ENCODE measurements around the gene SAMD8.
"Not testable (repeated sequence)": the region's sequence is repeated elsewhere in the genome, so short reads cannot be mapped to it uniquely, and the experiment has no call there.

SAMD8 gene

DNA sequence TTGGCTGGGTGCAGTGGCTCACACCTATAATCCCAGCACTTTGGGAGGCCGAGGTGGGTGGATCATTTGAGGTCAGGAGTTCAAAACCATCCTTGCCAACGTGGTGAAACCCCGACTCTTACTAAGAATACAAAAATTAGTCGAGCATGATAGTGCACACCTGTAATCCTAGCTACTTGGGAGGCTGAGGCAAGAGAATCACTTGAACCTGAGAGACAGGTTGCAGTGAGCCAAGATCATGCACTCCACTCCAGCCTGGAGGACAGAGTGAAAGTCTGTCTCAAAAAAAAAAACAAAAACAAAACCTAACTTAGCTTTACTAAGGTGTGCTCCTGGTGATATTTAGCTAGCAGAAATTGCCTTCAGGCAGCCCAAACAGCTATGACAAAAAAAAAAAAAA, 74.9 kb downstream of the SAMD8 start:
- Histone ChIP-seq H3K4me3 (ENCODE audit: low read length) (no peak overlapping the region), H3K9me3 (ENCODE audit: low read length) (no peaks in the 10 kb centered on the region), H3K36me3 (ENCODE audit: insufficient read depth, low read length) (no peaks in the 10 kb centered on the region), H3K4me1 (ENCODE audit: insufficient read depth, low read length) (no peaks in the 10 kb centered on the region), H2AFZ (ENCODE audit: low read depth, low read length) (no peak overlapping the region), H3K27me3 (ENCODE audit: insufficient read depth, low read length) (no peaks in the 10 kb centered on the region)

DNA sequence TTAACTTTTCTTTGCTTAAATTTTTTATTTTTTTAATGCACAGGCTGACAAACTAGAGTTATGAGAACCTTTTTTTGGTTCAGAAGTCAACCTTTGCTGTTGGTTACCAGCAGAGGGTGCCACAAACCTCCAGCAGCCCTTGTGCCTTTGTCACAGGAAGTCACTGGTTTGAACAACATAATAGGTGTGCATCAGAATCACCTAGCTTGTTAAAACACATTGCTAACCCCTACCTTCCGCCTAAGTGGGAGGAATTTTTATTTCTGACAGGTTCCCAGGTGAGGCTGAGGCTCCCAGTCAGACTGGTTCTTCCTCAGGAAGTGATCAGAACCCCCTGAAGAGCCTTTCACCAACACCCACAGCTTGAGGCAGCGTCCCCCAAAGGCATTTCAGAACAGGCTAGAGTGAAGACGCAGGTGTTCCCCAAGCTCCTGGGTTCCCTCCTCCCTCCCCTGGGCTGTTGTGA, 76.5 kb downstream of the SAMD8 start:
- Histone ChIP-seq H3K4me1 (ENCODE audit: insufficient read depth, low read length) (no peaks in the 10 kb centered on the region), H3K9me3 (ENCODE audit: low read length) (no peaks in the 10 kb centered on the region), H2AFZ (ENCODE audit: low read depth, low read length) (no peak overlapping the region), H3K36me3 (ENCODE audit: insufficient read depth, low read length) (no peaks in the 10 kb centered on the region), H3K27me3 (ENCODE audit: insufficient read depth, low read length) (no peaks in the 10 kb centered on the region), H3K4me3 (ENCODE audit: low read length) (no peak overlapping the region)

DNA sequence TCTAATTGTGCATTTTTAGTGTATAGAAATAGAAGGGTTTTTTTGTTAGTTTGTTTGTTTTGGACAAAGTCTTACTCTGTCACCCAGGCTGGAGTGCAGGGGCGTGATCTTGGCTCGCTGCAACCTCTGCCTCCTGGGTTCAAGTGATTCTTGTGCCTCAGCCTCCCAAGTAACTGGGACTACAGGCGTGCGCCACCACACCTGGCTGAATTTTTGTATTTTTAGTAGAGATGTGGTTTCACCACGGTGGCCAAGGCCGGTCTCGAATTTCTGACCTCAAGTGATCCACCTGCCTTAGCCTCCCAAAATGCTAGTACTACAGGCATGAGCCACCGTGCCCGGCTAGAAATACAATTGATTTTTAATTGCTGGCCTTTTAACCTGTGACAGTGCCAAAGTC, 77.1 kb downstream of the SAMD8 start:
- not testable (repeated sequence) for H2AFZ ChIP-seq (ENCODE audit: low read depth, low read length); H3K4me3 ChIP-seq (ENCODE audit: low read length); H3K27me3 ChIP-seq (ENCODE audit: insufficient read depth, low read length); H3K9me3 ChIP-seq (ENCODE audit: low read length); H3K4me1 ChIP-seq (ENCODE audit: insufficient read depth, low read length); H3K36me3 ChIP-seq (ENCODE audit: insufficient read depth, low read length)

DNA sequence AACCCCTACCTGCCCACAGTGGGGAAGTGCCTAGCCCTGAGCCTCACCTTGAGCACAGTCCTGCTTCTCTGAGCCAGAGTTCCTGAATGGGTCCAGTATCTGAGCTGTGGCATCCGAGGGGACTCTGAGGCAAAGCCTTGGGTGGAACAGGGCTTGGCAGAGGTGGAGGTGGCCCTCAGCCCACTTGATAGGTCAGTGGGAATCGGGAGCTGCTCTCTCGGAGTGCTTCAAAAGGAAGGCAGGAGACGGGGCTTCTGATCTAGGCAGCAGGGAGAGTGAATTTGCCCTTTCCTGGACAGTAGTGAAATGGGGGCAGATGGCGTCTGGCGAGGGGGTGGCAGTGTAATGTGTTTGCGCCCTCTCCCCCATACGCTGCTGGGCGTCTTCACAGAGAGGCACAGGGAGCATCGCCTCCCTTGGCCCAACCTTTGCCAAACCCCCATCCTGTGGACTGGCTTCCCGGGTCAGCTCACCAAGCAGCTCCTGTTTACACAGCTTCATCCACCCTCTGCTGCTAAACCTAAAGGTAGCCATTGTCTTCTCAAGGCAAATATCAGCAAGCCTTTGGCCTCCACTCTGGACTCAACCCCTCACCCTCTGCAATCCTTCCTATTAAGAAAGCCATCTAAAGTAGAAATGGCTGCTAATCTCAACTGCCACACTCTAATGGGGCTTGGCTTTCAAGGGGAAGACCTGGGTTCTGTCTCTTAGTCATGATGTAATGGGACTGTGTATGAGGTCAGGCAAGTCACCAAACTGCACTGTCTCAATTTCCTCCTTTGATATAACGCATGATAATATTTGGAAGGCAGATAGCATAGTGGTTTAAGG, 78.0 kb downstream of the SAMD8 start:
- no peaks in the 10 kb centered on the region for H3K36me3 ChIP-seq (ENCODE audit: insufficient read depth, low read length)
- no peak overlapping the region for H3K4me3 ChIP-seq (ENCODE audit: low read length)
- H3K9me3 ChIP-seq (ENCODE audit: low read length): no peaks in the 10 kb centered on the region

DNA sequence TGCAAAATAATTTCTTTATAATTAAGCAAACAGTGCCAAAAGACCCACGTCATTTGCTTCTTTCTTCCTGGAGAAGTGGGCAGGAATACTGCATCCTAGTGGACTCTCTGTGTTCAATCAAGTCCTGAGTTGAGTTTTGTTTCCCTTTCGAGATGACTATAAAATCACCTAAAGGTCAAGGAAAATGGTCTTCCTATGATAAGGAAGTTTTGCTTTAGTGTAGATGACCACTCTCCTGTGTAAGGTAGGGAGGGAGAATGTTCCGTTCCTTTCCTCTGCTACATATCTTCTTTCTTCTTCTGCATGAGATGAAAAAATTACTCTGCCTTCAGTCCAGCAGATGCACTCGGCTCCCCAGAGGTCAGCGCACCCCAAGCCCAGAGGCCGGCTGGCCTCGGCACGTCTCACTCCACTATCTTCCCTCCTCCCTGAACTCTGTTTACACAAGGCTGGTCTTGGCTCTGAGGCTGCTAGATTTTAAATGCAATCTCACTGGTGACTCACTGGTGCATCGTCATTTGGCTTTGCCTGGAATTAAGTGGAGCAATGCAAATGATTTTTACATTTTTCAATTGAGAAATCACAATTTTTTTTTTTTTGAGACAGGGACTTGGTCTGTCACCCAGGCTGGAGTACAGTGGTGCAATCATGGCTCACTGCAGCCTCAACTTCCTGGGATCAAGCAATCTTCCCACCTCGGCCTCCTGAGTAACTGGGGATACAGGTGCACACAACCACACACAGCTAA, 80.5 kb downstream of the SAMD8 start:
- Histone ChIP-seq H2AFZ (ENCODE audit: low read depth, low read length) (no peak overlapping the region), H3K36me3 (ENCODE audit: insufficient read depth, low read length) (no peaks in the 10 kb centered on the region), H3K9me3 (ENCODE audit: low read length) (no peaks in the 10 kb centered on the region), H3K4me1 (ENCODE audit: insufficient read depth, low read length) (no peaks in the 10 kb centered on the region), H3K27me3 (ENCODE audit: insufficient read depth, low read length) (no peaks in the 10 kb centered on the region), H3K4me3 (ENCODE audit: low read length) (no peak overlapping the region)

More for the DNA sequence above, 78.0 kb downstream of the SAMD8 start:
- H3K27me3 ChIP-seq (ENCODE audit: insufficient read depth, low read length): no peaks in the 10 kb centered on the region
- H2AFZ ChIP-seq (ENCODE audit: low read depth, low read length): no peak overlapping the region
- H3K4me1 ChIP-seq (ENCODE audit: insufficient read depth, low read length): no peaks in the 10 kb centered on the region

DNA sequence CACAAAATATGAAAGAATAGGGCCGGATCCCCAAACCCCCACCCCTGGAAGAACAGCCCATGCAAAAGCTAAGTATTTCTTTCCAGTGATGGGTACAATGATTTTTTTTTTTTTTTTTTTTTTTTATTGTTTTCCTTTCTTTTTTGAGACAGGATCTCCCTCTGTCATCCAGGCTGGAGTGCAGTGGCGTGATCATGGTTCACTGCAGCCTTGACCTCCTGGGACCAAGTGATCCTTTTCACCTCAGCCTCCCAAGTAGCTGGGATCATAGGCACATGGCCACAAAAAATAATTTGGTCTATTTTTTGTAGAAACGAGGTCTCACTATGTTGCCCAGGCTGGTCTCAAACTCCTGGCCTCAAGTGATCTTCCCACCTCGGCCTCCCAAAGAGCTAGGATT, 83.2 kb downstream of the SAMD8 start:
- not testable (repeated sequence) for H3K36me3 ChIP-seq (ENCODE audit: insufficient read depth, low read length); H3K4me3 ChIP-seq (ENCODE audit: low read length); H3K9me3 ChIP-seq (ENCODE audit: low read length); H2AFZ ChIP-seq (ENCODE audit: low read depth, low read length); H3K27me3 ChIP-seq (ENCODE audit: insufficient read depth, low read length); H3K4me1 ChIP-seq (ENCODE audit: insufficient read depth, low read length)

DNA sequence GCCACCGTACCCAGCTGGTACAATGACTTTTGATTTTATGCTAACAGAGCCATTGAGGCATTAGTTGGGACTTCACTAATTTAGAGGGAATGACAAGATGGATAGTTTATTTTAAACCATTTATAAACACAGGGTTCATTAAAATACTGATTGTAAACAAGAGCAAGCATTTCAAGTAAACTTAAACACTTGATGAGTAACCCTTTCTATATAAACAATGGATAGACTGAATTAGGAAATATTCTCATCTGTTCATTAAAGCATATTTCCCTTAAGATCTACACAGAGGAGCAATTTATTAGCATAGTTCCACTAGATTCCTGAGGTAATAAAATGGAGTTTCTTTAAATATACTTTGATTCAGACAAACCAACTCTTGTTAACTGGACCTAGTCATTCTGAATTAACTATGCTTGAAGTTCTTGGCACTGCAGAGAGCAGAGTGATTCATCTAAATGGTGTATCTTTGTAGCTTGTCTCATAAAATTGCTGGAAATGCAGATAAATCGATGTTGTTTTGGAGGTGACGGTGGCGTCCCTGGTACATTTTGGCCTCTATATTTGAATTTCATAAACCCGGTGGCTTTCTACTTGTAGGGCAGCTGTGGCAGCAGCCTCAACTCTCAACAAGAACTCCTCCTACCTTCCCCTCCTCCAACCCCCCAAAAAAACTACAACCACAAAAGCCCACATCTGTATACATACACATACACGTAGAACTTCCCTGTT, 83.7 kb downstream of the SAMD8 start:
- Histone ChIP-seq H3K36me3 (ENCODE audit: insufficient read depth, low read length) (no peaks in the 10 kb centered on the region), H3K9me3 (ENCODE audit: low read length) (no peaks in the 10 kb centered on the region)

DNA sequence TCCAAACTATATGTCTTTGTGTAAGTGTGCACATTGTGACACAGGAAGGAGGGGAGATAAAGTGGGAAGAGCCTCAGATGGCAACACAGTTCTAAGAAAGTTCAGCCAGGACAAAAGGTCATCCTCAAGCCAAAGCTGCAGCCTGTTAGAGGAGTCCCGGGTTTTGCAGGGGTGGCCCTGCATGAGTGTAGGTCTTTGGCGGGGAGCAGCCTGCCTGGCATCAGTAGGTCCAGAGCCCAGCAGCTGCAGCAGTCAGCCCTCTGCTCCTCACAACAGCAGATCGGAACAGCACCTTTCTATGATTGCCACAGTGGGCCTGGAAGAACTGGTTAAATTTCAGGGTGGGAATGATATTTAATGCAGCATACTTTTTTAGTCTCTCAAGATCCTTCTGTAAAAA, 85.6 kb downstream of the SAMD8 start:
- H3K27me3 ChIP-seq (ENCODE audit: insufficient read depth, low read length): no peaks in the 10 kb centered on the region
- H2AFZ ChIP-seq (ENCODE audit: low read depth, low read length): no peak overlapping the region
- H3K4me3 ChIP-seq (ENCODE audit: low read length): no peak overlapping the region
- no peaks in the 10 kb centered on the region for H3K4me1 ChIP-seq (ENCODE audit: insufficient read depth, low read length)
- H3K36me3 ChIP-seq (ENCODE audit: insufficient read depth, low read length): no peaks in the 10 kb centered on the region
- no peaks in the 10 kb centered on the region for H3K9me3 ChIP-seq (ENCODE audit: low read length)

More for the DNA sequence above, 83.7 kb downstream of the SAMD8 start:
- Histone ChIP-seq H3K4me3 (ENCODE audit: low read length) (no peak overlapping the region), H2AFZ (ENCODE audit: low read depth, low read length) (no peak overlapping the region), H3K27me3 (ENCODE audit: insufficient read depth, low read length) (no peaks in the 10 kb centered on the region), H3K4me1 (ENCODE audit: insufficient read depth, low read length) (no peaks in the 10 kb centered on the region)

DNA sequence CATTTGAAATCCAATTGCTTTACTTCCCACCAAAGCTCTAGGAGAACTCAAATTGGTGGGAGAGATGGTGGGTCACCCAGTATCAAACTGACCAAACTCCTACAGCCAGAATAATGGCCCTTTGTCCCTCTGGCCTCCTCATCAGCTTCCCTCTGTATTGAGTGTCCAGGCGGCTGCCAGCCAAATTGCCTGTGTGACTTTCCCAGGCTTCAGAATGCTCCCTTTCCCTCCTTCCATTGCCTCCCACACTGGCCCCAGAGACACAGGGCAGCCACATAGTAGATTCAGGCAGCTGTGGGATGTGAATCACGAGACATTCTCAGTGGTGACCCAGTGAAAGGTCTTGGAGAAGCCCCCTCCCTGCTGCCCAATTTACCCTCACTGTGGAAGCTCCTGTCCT, 86.5 kb downstream of the SAMD8 start:
- H3K4me3 ChIP-seq (ENCODE audit: low read length): no peak overlapping the region
- H3K27me3 ChIP-seq (ENCODE audit: insufficient read depth, low read length): no peaks in the 10 kb centered on the region
- no peaks in the 10 kb centered on the region for H3K9me3 ChIP-seq (ENCODE audit: low read length)
- H2AFZ ChIP-seq (ENCODE audit: low read depth, low read length): no peak overlapping the region
- H3K36me3 ChIP-seq (ENCODE audit: insufficient read depth, low read length): no peaks in the 10 kb centered on the region
- H3K4me1 ChIP-seq (ENCODE audit: insufficient read depth, low read length): no peaks in the 10 kb centered on the region

DNA sequence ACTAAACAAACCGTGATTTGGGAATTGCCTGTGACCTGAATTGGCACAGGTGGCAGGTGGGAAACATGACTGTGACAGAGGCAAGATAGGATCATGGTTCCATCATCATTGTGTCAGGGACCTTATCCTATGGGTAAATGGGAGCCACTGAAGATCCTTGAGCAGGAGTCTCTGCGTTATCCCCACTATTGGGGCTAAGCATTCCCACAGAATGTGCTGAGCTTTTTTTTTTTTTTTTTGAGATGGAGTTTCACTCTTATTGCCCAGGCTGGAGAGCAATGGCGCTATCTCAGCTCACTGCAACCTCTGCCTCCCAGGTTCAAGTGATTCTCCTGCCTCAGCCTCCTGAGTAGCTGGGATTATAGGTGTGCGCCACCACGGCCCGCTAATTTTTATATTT, 88.5 kb downstream of the SAMD8 start:
- H3K4me3 ChIP-seq (ENCODE audit: low read length); H3K4me1 ChIP-seq (ENCODE audit: insufficient read depth, low read length); H3K36me3 ChIP-seq (ENCODE audit: insufficient read depth, low read length); H3K9me3 ChIP-seq (ENCODE audit: low read length); H2AFZ ChIP-seq (ENCODE audit: low read depth, low read length); H3K27me3 ChIP-seq (ENCODE audit: insufficient read depth, low read length): not testable (repeated sequence)

DNA sequence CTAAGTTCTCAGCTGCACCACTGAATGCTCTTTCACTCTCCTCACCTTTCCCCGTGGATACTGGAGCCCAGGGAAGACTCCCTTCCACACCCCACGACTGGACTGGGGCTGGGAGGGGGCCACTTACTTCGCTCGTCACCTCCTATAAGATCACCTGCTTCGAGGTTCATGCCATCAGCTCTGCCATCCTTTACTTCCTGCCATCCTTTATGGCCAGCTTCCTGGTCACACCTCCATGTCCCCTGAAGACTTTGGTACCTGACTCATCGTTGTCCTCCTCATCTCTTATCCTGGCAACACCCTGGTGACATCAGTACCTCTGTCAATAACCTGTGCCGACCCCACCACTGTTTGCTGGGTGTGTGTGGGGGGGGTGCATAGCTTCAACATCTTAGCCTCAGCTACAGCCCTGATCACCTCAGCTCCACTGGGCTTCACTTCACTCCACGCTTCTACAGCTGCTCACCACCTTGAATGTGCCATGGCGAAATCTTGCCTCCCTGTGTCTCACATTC, 90.4 kb downstream of the SAMD8 start:
- H2AFZ ChIP-seq (ENCODE audit: low read depth, low read length): no peak overlapping the region

DNA sequence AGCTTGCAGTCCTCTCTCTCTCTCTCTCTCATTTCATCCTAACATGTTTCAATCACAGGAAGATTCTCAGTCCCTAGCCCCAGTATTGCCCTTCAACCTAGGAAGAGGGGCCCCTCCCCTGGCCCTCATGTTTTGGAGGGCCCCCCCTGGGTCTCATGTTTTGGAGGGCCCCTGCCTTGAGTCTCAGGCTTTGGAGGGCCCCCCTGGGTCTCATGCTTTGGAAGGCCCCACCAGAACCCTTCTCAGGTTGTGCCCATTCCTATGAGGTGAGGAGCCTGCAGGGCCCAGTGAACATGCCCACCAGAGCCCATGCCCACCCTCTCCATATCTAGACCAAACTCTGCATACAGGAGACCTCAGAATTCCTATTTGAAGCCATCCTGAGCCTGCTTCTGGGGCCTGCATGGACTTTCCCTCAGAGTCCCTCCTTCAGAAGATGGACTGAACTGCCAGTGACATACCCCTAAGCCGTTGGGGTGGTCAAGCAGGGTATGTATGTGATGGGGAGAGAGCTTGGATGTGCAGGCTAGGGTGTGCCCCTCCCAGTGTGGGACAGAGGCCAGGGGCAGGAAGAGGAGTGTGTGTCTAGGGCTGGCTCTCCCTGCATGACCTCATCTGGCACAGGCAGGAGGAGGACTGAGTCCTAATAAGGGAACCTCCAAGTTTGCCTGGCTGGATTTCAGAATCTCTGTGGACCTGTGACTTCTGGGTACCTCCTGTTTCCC, 91.0 kb downstream of the SAMD8 start:
- H3K27me3 ChIP-seq (ENCODE audit: insufficient read depth, low read length): no peaks in the 10 kb centered on the region

More for the DNA sequence above, 90.4 kb downstream of the SAMD8 start:
- Histone ChIP-seq H3K4me3 (ENCODE audit: low read length) (no peak overlapping the region), H3K9me3 (ENCODE audit: low read length) (no peaks in the 10 kb centered on the region), H3K27me3 (ENCODE audit: insufficient read depth, low read length) (no peaks in the 10 kb centered on the region), H3K36me3 (ENCODE audit: insufficient read depth, low read length) (no peaks in the 10 kb centered on the region), H3K4me1 (ENCODE audit: insufficient read depth, low read length) (no peaks in the 10 kb centered on the region)

More for the DNA sequence above, 91.0 kb downstream of the SAMD8 start:
- H3K4me1 ChIP-seq (ENCODE audit: insufficient read depth, low read length): no peaks in the 10 kb centered on the region
- no peaks in the 10 kb centered on the region for H3K9me3 ChIP-seq (ENCODE audit: low read length)
- H3K36me3 ChIP-seq (ENCODE audit: insufficient read depth, low read length): no peaks in the 10 kb centered on the region
- H2AFZ ChIP-seq (ENCODE audit: low read depth, low read length): no peak overlapping the region
- no peak overlapping the region for H3K4me3 ChIP-seq (ENCODE audit: low read length)

Measured in neuron (in vitro differentiated cells).